Measurements from ENCODE around the gene HOXB9.
A peak's percentile ranks its signal among the peaks of the same experiment; 100 is the strongest.

HOXB9 gene

GRCh38 chr17:48586355-48587258, 39.6 kb downstream of the HOXB9 start:
- H3K27ac ChIP-seq (ENCODE audit: low read depth, low read length, severe bottlenecking), result peak overlapping the region; percentile 62
- peaks cover 30% of the 10 kb centered on the region for H3K4me1 ChIP-seq (ENCODE audit: control insufficient read depth, insufficient read depth, low read length, poor library complexity, severe bottlenecking)
- 1 to 2% methylated on average over 14 of the region's 34 CpGs for WGBS, 2 experiments (ENCODE audit: insufficient coverage in 2 of 2)
- peak overlapping the region; percentile 32 for H3K4me3 ChIP-seq (ENCODE audit: extremely low read depth, insufficient read depth, low read length, poor library complexity, severe bottlenecking)
- no peaks in the 10 kb centered on the region for H3K36me3 ChIP-seq (ENCODE audit: control insufficient read depth, insufficient read depth, low read length)
- no peaks in the 10 kb centered on the region for H3K9me3 ChIP-seq (ENCODE audit: control insufficient read depth, low read length)

GRCh38 chr17:48584223-48584741, 41.9 kb downstream of the HOXB9 start:
- Histone ChIP-seq H3K36me3 (ENCODE audit: control insufficient read depth, insufficient read depth, low read length) (no peaks in the 10 kb centered on the region), H3K27ac (ENCODE audit: low read depth, low read length, severe bottlenecking) (no peak overlapping the region), H3K4me3 (ENCODE audit: extremely low read depth, insufficient read depth, low read length, poor library complexity, severe bottlenecking) (no peak overlapping the region), H3K9me3 (ENCODE audit: control insufficient read depth, low read length) (no peaks in the 10 kb centered on the region), H3K4me1 (ENCODE audit: control insufficient read depth, insufficient read depth, low read length, poor library complexity, severe bottlenecking) (peaks cover 27% of the 10 kb centered on the region)
- 0 to 8% methylated on average over 1 to 2 of the region's 2 CpGs for WGBS, 2 experiments (ENCODE audit: insufficient coverage in 2 of 2)

- Histone ChIP-seq H3K4me3 (ENCODE audit: extremely low read depth, insufficient read depth, low read length, poor library complexity, severe bottlenecking) (no peak overlapping the region), H3K4me1 (ENCODE audit: control insufficient read depth, insufficient read depth, low read length, poor library complexity, severe bottlenecking) (peaks cover 30% of the 10 kb centered on the region), H3K36me3 (ENCODE audit: control insufficient read depth, insufficient read depth, low read length) (no peaks in the 10 kb centered on the region), H3K9me3 (ENCODE audit: control insufficient read depth, low read length) (no peaks in the 10 kb centered on the region), H3K27ac (ENCODE audit: low read depth, low read length, severe bottlenecking) (no peak overlapping the region)
- WGBS, 2 experiments (ENCODE audit: insufficient coverage in 2 of 2), result no CpG with 5 or more reads among the region's 3 CpGs
Observed at GRCh38 chr17:48583708-48584222, 42.4 kb downstream of the HOXB9 start.

GRCh38 chr17:48582750-48583069, 43.4 kb downstream of the HOXB9 start:
- peaks cover 26% of the 10 kb centered on the region for H3K4me1 ChIP-seq (ENCODE audit: control insufficient read depth, insufficient read depth, low read length, poor library complexity, severe bottlenecking)
- 37 to 45% methylated on average over 2 of the region's 7 CpGs for WGBS, 2 experiments (ENCODE audit: insufficient coverage in 2 of 2)
- H3K4me3 ChIP-seq (ENCODE audit: extremely low read depth, insufficient read depth, low read length, poor library complexity, severe bottlenecking), result no peak overlapping the region
- H3K36me3 ChIP-seq (ENCODE audit: control insufficient read depth, insufficient read depth, low read length), result no peaks in the 10 kb centered on the region
- peak overlapping the region; percentile 64 for H3K27ac ChIP-seq (ENCODE audit: low read depth, low read length, severe bottlenecking)
- no peaks in the 10 kb centered on the region for H3K9me3 ChIP-seq (ENCODE audit: control insufficient read depth, low read length)

- peak overlapping the region; percentile 5 for H3K27ac ChIP-seq (ENCODE audit: low read depth, low read length, severe bottlenecking)
- H3K9me3 ChIP-seq (ENCODE audit: control insufficient read depth, low read length), result no peaks in the 10 kb centered on the region
- WGBS, 2 experiments (ENCODE audit: insufficient coverage in 2 of 2), result 3 to 7% methylated on average over 3 to 5 of the region's 26 CpGs
- H3K36me3 ChIP-seq (ENCODE audit: control insufficient read depth, insufficient read depth, low read length), result no peaks in the 10 kb centered on the region
- H3K4me3 ChIP-seq (ENCODE audit: extremely low read depth, insufficient read depth, low read length, poor library complexity, severe bottlenecking), result no peak overlapping the region
- H3K4me1 ChIP-seq (ENCODE audit: control insufficient read depth, insufficient read depth, low read length, poor library complexity, severe bottlenecking), result peaks cover 14% of the 10 kb centered on the region
Observed at GRCh38 chr17:48579760-48580554, 46.2 kb downstream of the HOXB9 start.

GRCh38 chr17:48579471-48579759, 46.7 kb downstream of the HOXB9 start:
- WGBS, 2 experiments (ENCODE audit: insufficient coverage in 2 of 2), result 0% methylated on average over 1 of the region's 7 CpGs

GRCh38 chr17:48578616-48579470, 47.3 kb downstream of the HOXB9 start:
- 1 to 3% methylated on average over 26 to 33 of the region's 43 CpGs for WGBS, 2 experiments (ENCODE audit: insufficient coverage in 2 of 2)
- H3K4me3 ChIP-seq (ENCODE audit: extremely low read depth, insufficient read depth, low read length, poor library complexity, severe bottlenecking), result peak overlapping the region; percentile 37
- H3K9me3 ChIP-seq (ENCODE audit: control insufficient read depth, low read length), result no peaks in the 10 kb centered on the region
- peaks cover 17% of the 10 kb centered on the region for H3K4me1 ChIP-seq (ENCODE audit: control insufficient read depth, insufficient read depth, low read length, poor library complexity, severe bottlenecking)
- H3K27ac ChIP-seq (ENCODE audit: low read depth, low read length, severe bottlenecking), result peak overlapping the region; percentile 55
- H3K36me3 ChIP-seq (ENCODE audit: control insufficient read depth, insufficient read depth, low read length), result no peaks in the 10 kb centered on the region

More at GRCh38 chr17:48579471-48579759, 46.7 kb downstream of the HOXB9 start:
- Histone ChIP-seq H3K4me3 (ENCODE audit: extremely low read depth, insufficient read depth, low read length, poor library complexity, severe bottlenecking) (no peak overlapping the region), H3K4me1 (ENCODE audit: control insufficient read depth, insufficient read depth, low read length, poor library complexity, severe bottlenecking) (peaks cover 14% of the 10 kb centered on the region), H3K27ac (ENCODE audit: low read depth, low read length, severe bottlenecking) (peak overlapping the region; percentile 25), H3K36me3 (ENCODE audit: control insufficient read depth, insufficient read depth, low read length) (no peaks in the 10 kb centered on the region), H3K9me3 (ENCODE audit: control insufficient read depth, low read length) (no peaks in the 10 kb centered on the region)

- Histone ChIP-seq H3K4me3 (ENCODE audit: extremely low read depth, insufficient read depth, low read length, poor library complexity, severe bottlenecking) (peak within 1 kb of the TSS; percentile 37), H3K4me1 (ENCODE audit: control insufficient read depth, insufficient read depth, low read length, poor library complexity, severe bottlenecking) (peaks cover 20% of the 10 kb centered on the region), H3K36me3 (ENCODE audit: control insufficient read depth, insufficient read depth, low read length) (no peaks in the 10 kb centered on the region), H3K27ac (ENCODE audit: low read depth, low read length, severe bottlenecking) (peak within 1 kb of the TSS; percentile 55), H3K9me3 (ENCODE audit: control insufficient read depth, low read length) (no peaks in the 10 kb centered on the region)
- WGBS, 2 experiments (ENCODE audit: insufficient coverage in 2 of 2), result 1 to 2% methylated on average over 9 to 36 of the region's 58 CpGs
Observed at GRCh38 chr17:48577946-48578615, 48.1 kb downstream of the HOXB9 start, which contains the start of gene HOXB4. Gene HOXB4, minus strand, starts transcription at chr17:48578350. Its CDS starts 31 bp downstream, at chr17:48578319.

GRCh38 chr17:48577330-48577945, 48.7 kb downstream of the HOXB9 start:
- H3K9me3 ChIP-seq (ENCODE audit: control insufficient read depth, low read length), result no peaks in the 10 kb centered on the region
- whole genome bisulfite sequencing, 2 experiments (ENCODE audit: insufficient coverage in 2 of 2), result 0 to 6% methylated on average over 3 to 10 of the region's 19 CpGs
- H3K27ac ChIP-seq (ENCODE audit: low read depth, low read length, severe bottlenecking), result peak overlapping the region; percentile 55
- H3K4me3 ChIP-seq (ENCODE audit: extremely low read depth, insufficient read depth, low read length, poor library complexity, severe bottlenecking), result peak overlapping the region; percentile 35
- H3K36me3 ChIP-seq (ENCODE audit: control insufficient read depth, insufficient read depth, low read length), result no peaks in the 10 kb centered on the region
- peaks cover 20% of the 10 kb centered on the region for H3K4me1 ChIP-seq (ENCODE audit: control insufficient read depth, insufficient read depth, low read length, poor library complexity, severe bottlenecking)
